Heart left ventricle (tissue), 16 donors: ENCODE measurements around the gene ATF7. TPM values are rescaled to one million over a fixed set of nuclear protein-coding genes. Genes with fewer than 3 reads are reported as not detected.
A peak's percentile ranks its signal among the peaks of the same experiment; 100 is the strongest.

Experiments
- ATAC-seq, 4 donors: fragments of 200-7000 bp; cut with Tn5 transposase; one replicate each; pipeline ENCODE4 v1.9.1; 2020 to 2022; ENCODE audit warnings: moderate library complexity in 4 of 4, mild to moderate bottlenecking in 3 of 4, moderate number of reproducible peaks in 1 of 4
- DNase-seq, 5 donors: peaks; one replicate each; pipeline ENCODE4 v3.0.0-alpha.2; 2020
- H3K27ac ChIP-seq, 12 donors: fragments of 200-600 bp; sonication (generic) in 4 of 12; one replicate each; pipeline versions ENCODE4 v1.5.0 to v1.8.0; 2016 to 2022; ENCODE audit warnings: mild to moderate bottlenecking in 2 of 12
- H3K27me3 ChIP-seq, 9 donors: fragments of 200-600 bp; sonication (generic) in 2 of 9; one replicate each; pipeline versions ENCODE4 v1.5.1 to v1.8.0; 2016 to 2022; ENCODE audit warnings: mild to moderate bottlenecking in 3 of 9
- H3K36me3 ChIP-seq, 9 donors: fragments of 200-600 bp; sonication (generic) in 2 of 9; one replicate each; pipeline versions ENCODE4 v1.5.0 to v1.8.0; 2018 to 2022; ENCODE audit warnings: mild to moderate bottlenecking in 2 of 9
- H3K4me1 ChIP-seq, 12 donors: fragments of 200-600 bp; sonication (generic) in 4 of 12; one replicate each; pipeline versions ENCODE4 v1.5.0 to v1.8.0; 2016 to 2022; ENCODE audit warnings: mild to moderate bottlenecking in 3 of 12
- H3K4me3 ChIP-seq, 12 donors: fragments of 200-600 bp; sonication (generic) in 4 of 12; one replicate each; pipeline versions ENCODE4 v1.5.0 to v1.8.0; 2017 to 2022; ENCODE audit warnings: mild to moderate bottlenecking in 9 of 12, moderate library complexity in 4 of 12
- H3K9me3 ChIP-seq, 12 donors: fragments of 200-600 bp; sonication (generic) in 4 of 12; one replicate each; pipeline versions ENCODE4 v1.5.0 to v1.8.0; 2016 to 2022; ENCODE audit warnings: mild to moderate bottlenecking in 1 of 12
- CTCF ChIP-seq, 12 donors: fragments of 200-600 bp; sonication (generic) in 4 of 12; IDR thresholded peaks; one replicate each; pipeline versions ENCODE4 v1.5.0 to v1.8.0; 2018 to 2022; ENCODE audit warnings: antibody characterized with exemption in 12 of 12, mild to moderate bottlenecking in 5 of 12
- POLR2A ChIP-seq, 2 donors: fragments of 450-650 bp; IDR thresholded peaks; one replicate each; pipeline ENCODE4 v1.6.1; 2017; ENCODE audit warnings: antibody characterized with exemption in 2 of 2, mild to moderate bottlenecking in 2 of 2, moderate library complexity in 2 of 2
- WGBS, 4 donors: extraction: QIAGEN DNeasy Blood & Tissue Kit in 2 of 4; methylation state at CpG; one replicate each; pipeline versions ENCODE4 v1.1.5 to v1.1.7; 2013 to 2018; 5-methylcytosine and 5-hydroxymethylcytosine counted together
- intact Hi-C, 10 donors: fragments of 100-400 bp; cut with DNase I; formaldehyde crosslinking; loops; one replicate each; pipeline versions ENCODE4 v1.11.1 to v1.14.2; 2022
- polyA plus RNA-seq, 2 donors: library from polyadenylated mRNA; stranded (reverse); fragments of 200-250 nt; gene quantifications; one replicate each; pipeline ENCODE4 v1.2.3, GENCODE V29; 2013
- total RNA-seq, 9 donors: library from RNA; depleted of rRNA in 2 of 9; stranded (reverse); fragments of >200 nt in 2 of 9; fragmentation: NEBNext Ultra II Directional in 3 of 9; extraction: Animal tissue kit (Norgen Biotek cat#: 25700) in 3 of 9; gene quantifications; one replicate each; pipeline versions ENCODE4 v1.1.0 to v1.2.4, GENCODE V29; 2016 to 2023
- donor health status: ischemic (EF 13 %, LVEDD 7.1; RV severe dilation, severe dysfunction).
- donor health status: healthy with polysubstance abuse.
- donor health status: DM: no; HTN: yes; CAD: no.
- donor health status: DM: no; HTN: no; CAD: no.
- donor health status: ischemic (EF 25% LVEDD 6.9; RV normal size, moderate dysfunction).
- donor health status: ischemic (EF 25% LVEDD 5.7; RV mildly dilated, moderate dysfunction).
- donor health status: healthy.
- donor health status: DM: yes; HTN: yes; CAD: no.
- donor health status: ischemic (EF 35%, LVEDD 5.7; RV mildly dilated, moderate dysfunction).
- donor health status: nonischemic (EF 11% LVEDD 7.7; RV severe dilation, severe dysfunction).
- donor health status: DM: yes; HTN: yes; CAD: no.
- donor health status: PGD.
- donor health status: ischemic (EF 29% LVEDD 5.4; RV normal size, mild dysfunction).
- donor health status: nonischemic (EF 23%, LVEDD 6.1; RV moderate dilation, normal function).

Gene ATF7
- total and polyA plus RNA-seq, 11 donors, result 20.0 to 43.2 (median 31.8) TPM

GRCh38 chr12:53474077-53474476 lies 152.1 kb downstream of the ATF7 start:
- intact Hi-C loops, result loop anchor here in 1 of 10 donors (2.0 kb wide), 1 partner anchor 15 kb away; no protein-coding TSS in a partner anchor
- DNase-seq, result no peak
- no peak for TF ChIP-seq POLR2A (IDR thresholded peaks at IDR 0.05)
- no peak for TF ChIP-seq CTCF (IDR thresholded peaks at IDR 0.05)
- H3K27me3 ChIP-seq, result no peaks in the 10 kb centered on the region
- 65 to 74% (median 69%) methylated on average over 2 of the region's 2 CpGs for WGBS, 4 donors
- H3K27ac ChIP-seq, result peak overlapping the region in 2 of 12 donors; percentile 6 to 9
- H3K4me1 ChIP-seq, result peaks cover 3 to 82% (median 59%) of the 10 kb centered on the region in 12 donors
- peaks cover 0 to 100% (median 100%) of the 10 kb centered on the region in 9 donors for H3K36me3 ChIP-seq
- H3K4me3 ChIP-seq, result no peak overlapping the region
- ATAC-seq, result no peak
- no peaks in the 10 kb centered on the region for H3K9me3 ChIP-seq

GRCh38 chr12:53472056-53472582 lies 154.1 kb downstream of the ATF7 start:
- no peak for TF ChIP-seq CTCF (IDR thresholded peaks at IDR 0.05)
- no peak for TF ChIP-seq POLR2A (IDR thresholded peaks at IDR 0.05)
- WGBS, 4 donors, result 74 to 82% (median 77%) methylated on average over 1 of the region's 1 CpG
- H3K4me1 ChIP-seq, result peaks cover 3 to 75% (median 55%) of the 10 kb centered on the region in 12 donors
- no peak for ATAC-seq
- DNase-seq, result no peak
- no peaks in the 10 kb centered on the region for H3K27me3 ChIP-seq
- peaks cover 0 to 100% (median 100%) of the 10 kb centered on the region in 9 donors for H3K36me3 ChIP-seq
- H3K27ac ChIP-seq, result no peak overlapping the region
- intact Hi-C loops, result no loop called here
- no peaks in the 10 kb centered on the region for H3K9me3 ChIP-seq
- H3K4me3 ChIP-seq, result no peak overlapping the region

DNA sequence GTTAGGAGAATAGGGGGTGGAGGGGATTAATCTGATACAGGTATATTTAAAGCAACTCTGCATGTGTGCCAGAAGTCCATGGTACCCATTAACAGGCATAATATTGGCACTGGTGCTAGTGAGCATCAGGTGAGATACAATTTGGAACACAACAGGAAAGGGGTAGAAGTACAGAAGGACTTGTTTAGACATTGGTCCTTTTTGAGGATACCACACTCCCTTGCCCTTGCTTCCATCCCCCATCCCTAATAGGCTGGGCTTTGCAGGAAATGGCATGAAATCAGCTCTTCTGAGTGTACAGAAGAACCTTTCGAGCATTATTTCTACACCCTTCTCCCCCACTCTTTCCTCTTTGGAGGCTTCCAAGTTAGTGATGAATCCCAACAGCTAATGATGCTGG lies 157.9 kb downstream of the ATF7 start:
- H3K4me1 ChIP-seq, result peaks cover 3 to 72% (median 46%) of the 10 kb centered on the region in 12 donors
- peaks cover 0 to 100% (median 100%) of the 10 kb centered on the region in 9 donors for H3K36me3 ChIP-seq
- ATAC-seq (no peak), DNase-seq (no peak)
- no peak overlapping the region for H3K27ac ChIP-seq
- 35 to 67% (median 56%) methylated on average over 1 of the region's 1 CpG for WGBS, 4 donors
- no peaks in the 10 kb centered on the region for H3K27me3 ChIP-seq
- no peaks in the 10 kb centered on the region for H3K9me3 ChIP-seq
- intact Hi-C loops, result no loop called here
- no peak overlapping the region for H3K4me3 ChIP-seq
- no peak for TF ChIP-seq POLR2A (IDR thresholded peaks at IDR 0.05)
- TF ChIP-seq CTCF (IDR thresholded peaks at IDR 0.05), result no peak

DNA sequence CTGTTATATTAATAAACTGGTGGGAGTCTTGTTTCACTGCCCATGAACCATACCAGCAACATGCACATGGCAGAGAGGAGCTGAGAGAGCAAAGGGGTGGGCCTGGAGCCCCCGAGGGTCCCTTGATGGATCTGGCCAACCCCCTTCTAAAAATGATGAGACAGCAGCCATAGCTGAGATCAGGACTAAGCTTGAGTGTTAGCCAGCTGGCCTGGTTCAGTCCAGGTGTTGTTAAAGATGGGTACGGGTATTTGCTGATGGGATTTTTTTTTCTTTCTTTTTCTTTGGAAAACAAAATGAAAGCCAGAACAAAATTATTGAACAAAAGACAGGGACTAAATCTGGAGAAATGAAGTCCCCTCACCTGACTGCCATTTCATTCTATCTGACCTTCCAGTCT lies 158.3 kb downstream of the ATF7 start:
- intact Hi-C loops, result no loop called here
- H3K4me3 ChIP-seq, result no peak overlapping the region
- peaks cover 3 to 73% (median 46%) of the 10 kb centered on the region in 12 donors for H3K4me1 ChIP-seq

More for the DNA sequence above, 158.3 kb downstream of the ATF7 start:
- H3K9me3 ChIP-seq, result no peaks in the 10 kb centered on the region
- DNase-seq, result no peak
- ATAC-seq, result no peak
- WGBS, 4 donors, result 51 to 67% (median 59%) methylated on average over 2 of the region's 2 CpGs
- no peaks in the 10 kb centered on the region for H3K27me3 ChIP-seq
- TF ChIP-seq CTCF (IDR thresholded peaks at IDR 0.05) (no peak), POLR2A (IDR thresholded peaks at IDR 0.05) (no peak)
- H3K27ac ChIP-seq, result peak overlapping the region in 1 of 12 donors; percentile 8
- H3K36me3 ChIP-seq, result peaks cover 0 to 100% (median 100%) of the 10 kb centered on the region in 9 donors
